HL-60 (cell line): Measurements from ENCODE around the gene RNF167.

Experiments used
- DNase-seq, 2 experiments: peaks; one replicate each; pipeline ENCODE4 v3.0.0-alpha.2; 2010 to 2020; ENCODE audit warnings: low read depth in 1 of 2, low spot score in 1 of 2
- H3K27ac ChIP-seq: fragments of 250-450 bp; sonication (Bioruptor Pico); replicated peaks from 2 replicates; pipeline ENCODE4 v1.5.1; 2020; ENCODE audit warnings: mild to moderate bottlenecking, moderate library complexity
- H3K27me3 ChIP-seq: fragments of 250-450 bp; sonication (Bioruptor Pico); 2 replicates; pipeline ENCODE4 v1.5.1; 2021; ENCODE audit warnings: mild to moderate bottlenecking, moderate library complexity; ENCODE audit not compliant: insufficient read depth, poor library complexity, severe bottlenecking
- H3K4me3 ChIP-seq: replicated peaks from 2 replicates; pipeline ENCODE4 v1.5.1; 2011; ENCODE audit warnings: mild to moderate bottlenecking, control low read depth, low read length; ENCODE audit not compliant: insufficient read depth
- CTCF ChIP-seq: IDR thresholded peaks from one replicate; pipeline ENCODE4 v1.5.1; 2011; ENCODE audit warnings: low read length, control low read depth, inconsistent platforms; ENCODE audit not compliant: insufficient read depth
- GABPA ChIP-seq: IDR thresholded peaks from 2 replicates; pipeline ENCODE4 v1.6.1; 2012; ENCODE audit warnings: low read depth
- POLR2AphosphoS5 ChIP-seq: IDR thresholded peaks from 2 replicates; pipeline ENCODE4 v1.6.1; 2012; ENCODE audit warnings: low read depth
- SPI1 ChIP-seq: IDR thresholded peaks from 2 replicates; pipeline ENCODE4 v1.6.1; 2012; ENCODE audit warnings: low read depth, mild to moderate bottlenecking, borderline replicate concordance
- TF ChIP-seq, protein P1 (sequence below): IDR thresholded peaks from 2 replicates; pipeline ENCODE4 v1.6.1; 2012; ENCODE audit warnings: low read depth; ENCODE audit not compliant: insufficient replicate concordance

RNF167 gene

GRCh38 chr17:4900231-4901107, 39.6 kb upstream of the RNF167 start:
- Histone ChIP-seq H3K27me3 (peaks cover 7% of the 10 kb centered on the region), H3K27ac (no peak overlapping the region), H3K4me3 (no peak overlapping the region)
- TF ChIP-seq GABPA (no peak), CTCF (no peak), SPI1 (no peak), POLR2AphosphoS5 (no peak)
- TF ChIP-seq, protein P1, sequence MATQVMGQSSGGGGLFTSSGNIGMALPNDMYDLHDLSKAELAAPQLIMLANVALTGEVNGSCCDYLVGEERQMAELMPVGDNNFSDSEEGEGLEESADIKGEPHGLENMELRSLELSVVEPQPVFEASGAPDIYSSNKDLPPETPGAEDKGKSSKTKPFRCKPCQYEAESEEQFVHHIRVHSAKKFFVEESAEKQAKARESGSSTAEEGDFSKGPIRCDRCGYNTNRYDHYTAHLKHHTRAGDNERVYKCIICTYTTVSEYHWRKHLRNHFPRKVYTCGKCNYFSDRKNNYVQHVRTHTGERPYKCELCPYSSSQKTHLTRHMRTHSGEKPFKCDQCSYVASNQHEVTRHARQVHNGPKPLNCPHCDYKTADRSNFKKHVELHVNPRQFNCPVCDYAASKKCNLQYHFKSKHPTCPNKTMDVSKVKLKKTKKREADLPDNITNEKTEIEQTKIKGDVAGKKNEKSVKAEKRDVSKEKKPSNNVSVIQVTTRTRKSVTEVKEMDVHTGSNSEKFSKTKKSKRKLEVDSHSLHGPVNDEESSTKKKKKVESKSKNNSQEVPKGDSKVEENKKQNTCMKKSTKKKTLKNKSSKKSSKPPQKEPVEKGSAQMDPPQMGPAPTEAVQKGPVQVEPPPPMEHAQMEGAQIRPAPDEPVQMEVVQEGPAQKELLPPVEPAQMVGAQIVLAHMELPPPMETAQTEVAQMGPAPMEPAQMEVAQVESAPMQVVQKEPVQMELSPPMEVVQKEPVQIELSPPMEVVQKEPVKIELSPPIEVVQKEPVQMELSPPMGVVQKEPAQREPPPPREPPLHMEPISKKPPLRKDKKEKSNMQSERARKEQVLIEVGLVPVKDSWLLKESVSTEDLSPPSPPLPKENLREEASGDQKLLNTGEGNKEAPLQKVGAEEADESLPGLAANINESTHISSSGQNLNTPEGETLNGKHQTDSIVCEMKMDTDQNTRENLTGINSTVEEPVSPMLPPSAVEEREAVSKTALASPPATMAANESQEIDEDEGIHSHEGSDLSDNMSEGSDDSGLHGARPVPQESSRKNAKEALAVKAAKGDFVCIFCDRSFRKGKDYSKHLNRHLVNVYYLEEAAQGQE: no peak
- no peak for DNase-seq

DNA sequence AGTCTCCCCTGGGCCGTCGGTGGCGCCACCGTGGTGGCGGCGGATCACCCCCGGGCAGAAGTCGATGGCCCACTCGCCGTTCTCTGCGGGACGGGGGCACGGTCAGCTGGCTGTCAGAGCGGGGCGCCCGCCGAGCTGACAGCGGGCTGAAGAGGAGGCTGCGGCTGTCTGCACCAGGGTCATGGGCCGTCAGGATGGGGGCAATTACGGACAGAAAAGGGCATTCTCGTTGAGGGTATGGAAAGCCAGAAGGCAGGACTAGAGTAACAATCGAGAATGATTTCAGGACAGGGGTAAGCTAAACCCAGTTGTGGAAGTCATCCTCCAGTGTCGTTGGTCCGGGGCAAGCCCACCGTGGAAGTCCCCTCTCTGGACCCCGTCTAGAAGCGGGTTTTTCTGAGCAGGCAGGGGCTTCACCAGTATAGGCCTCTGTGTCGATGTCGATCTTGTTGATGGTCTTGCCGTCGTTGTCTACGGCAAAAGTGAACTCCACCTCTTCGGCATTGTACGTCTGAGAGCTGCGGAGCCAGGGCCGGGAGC, 38.9 kb upstream of the RNF167 start:
- Histone ChIP-seq H3K4me3 (no peak overlapping the region), H3K27me3 (peaks cover 7% of the 10 kb centered on the region), H3K27ac (no peak overlapping the region)
- no peak for DNase-seq
- TF ChIP-seq POLR2AphosphoS5: no peak

GRCh38 chr17:4901648-4902344, 38.3 kb upstream of the RNF167 start:
- no peak overlapping the region for H3K27ac ChIP-seq
- DNase-seq: peak; percentile 28 to 53
- TF ChIP-seq, protein P1: no peak
- TF ChIP-seq CTCF: no peak
- TF ChIP-seq GABPA: no peak
- no peak for TF ChIP-seq POLR2AphosphoS5
- TF ChIP-seq SPI1: no peak

DNA sequence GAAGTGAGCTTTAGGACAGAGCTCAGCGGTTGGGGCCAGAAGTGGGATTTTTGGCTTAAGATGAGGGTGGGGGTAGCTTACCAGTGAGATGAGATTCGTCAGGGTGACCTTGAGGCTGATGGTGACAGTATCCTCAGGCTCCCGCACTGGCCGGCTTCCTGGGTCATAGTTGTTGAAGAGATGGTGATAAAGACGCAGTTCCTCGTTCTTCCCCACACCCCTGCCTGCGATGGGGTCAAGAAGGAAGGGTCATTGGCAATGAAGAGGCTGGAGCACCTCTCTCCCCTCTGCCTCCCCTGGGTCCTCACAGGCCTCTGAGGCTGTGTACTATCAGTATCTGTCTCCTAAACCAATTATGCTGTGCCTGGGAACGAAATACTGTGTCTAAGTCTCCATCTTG, 37.5 kb upstream of the RNF167 start:
- DNase-seq: no peak
- H3K27me3 ChIP-seq: peaks cover 7% of the 10 kb centered on the region
- TF ChIP-seq CTCF (no peak), POLR2AphosphoS5 (no peak), SPI1 (no peak), GABPA (no peak)
- TF ChIP-seq, protein P1: no peak
- H3K4me3 ChIP-seq: no peak overlapping the region
- no peak overlapping the region for H3K27ac ChIP-seq

More at GRCh38 chr17:4901648-4902344, 38.3 kb upstream of the RNF167 start:
- H3K4me3 ChIP-seq: no peak overlapping the region
- peaks cover 7% of the 10 kb centered on the region for H3K27me3 ChIP-seq
